Testis (tissue), 2 donors: ENCODE measurements around the gene NHSL2.

Experiments
- CTCF ChIP-seq, 3 experiments: fragments of 450-650 bp in 2 of 3; fragments of 200-600 bp in 1 of 3; sonication (generic) in 1 of 3; IDR thresholded peaks; one replicate each; pipeline ENCODE4 v1.5.1; 2016 to 2019; ENCODE audit warnings: antibody characterized with exemption in 3 of 3, mild to moderate bottlenecking in 2 of 3, moderate library complexity in 1 of 3
- POLR2A ChIP-seq: fragments of 450-650 bp; IDR thresholded peaks from one replicate; pipeline ENCODE4 v1.6.1; 2017; ENCODE audit warnings: antibody characterized with exemption, mild to moderate bottlenecking, moderate library complexity

GRCh38 chrX:72062916-72063315 lies 152.3 kb downstream of the NHSL2 start:
- TF ChIP-seq CTCF (IDR thresholded peaks at IDR 0.05) (no peak), POLR2A (no peak)
